WTC11 (cell line): Measurements from ENCODE around the gene TMEM134. TPM values are rescaled to one million over a fixed set of nuclear protein-coding genes. Genes with fewer than 3 reads are reported as not detected.

Experiments used
- ATAC-seq: fragments of 200-7000 bp; cut with Tn5 transposase; 2 replicates; pipeline ENCODE4 v1.10.0; 2021; ENCODE audit warnings: mild to moderate bottlenecking, moderate library complexity
- CTCF ChIA-PET: fragments of 300-600 bp; sonication (Branson Sonifier 250); formaldehyde crosslinking; loops from one replicate; lab custom pipeline; 2021; ENCODE audit warnings: antibody characterized with exemption; lab: Charles Lee
- POLR2A ChIA-PET: fragments of 350-600 bp; sonication (Branson Sonifier 250); formaldehyde crosslinking; loops from one replicate; lab custom pipeline; 2021; ENCODE audit warnings: antibody characterized with exemption; lab: Charles Lee
- DNase-seq: peaks from one replicate; pipeline ENCODE4 v3.0.0; 2021; ENCODE audit warnings: low spot score
- H3K27ac Mint-ChIP-seq: 2 replicates; pipeline ENCODE4 v1.8.0; 2021; ENCODE audit warnings: mixed read lengths
- H3K27me3 Mint-ChIP-seq: 2 replicates; pipeline ENCODE4 v1.8.0; 2021; ENCODE audit warnings: low read depth, mild to moderate bottlenecking, moderate library complexity, mixed read lengths
- H3K36me3 Mint-ChIP-seq: 2 replicates; pipeline ENCODE4 v1.8.0; 2021; ENCODE audit warnings: mixed read lengths
- H3K4me1 Mint-ChIP-seq: 2 replicates; pipeline ENCODE4 v1.8.0; 2022; ENCODE audit warnings: mixed read lengths
- H3K4me3 Mint-ChIP-seq: 2 replicates; pipeline ENCODE4 v1.8.0; 2021; ENCODE audit warnings: mild to moderate bottlenecking, moderate library complexity, mixed read lengths
- H3K9me3 Mint-ChIP-seq: 2 replicates; pipeline ENCODE4 v1.8.0; 2021; ENCODE audit warnings: mixed read lengths
- CDX4 ChIP-seq: fragments of 250-450 bp; sonication (Bioruptor Pico); IDR thresholded peaks from 2 replicates; pipeline ENCODE4 v1.9.0; 2021; ENCODE audit warnings: moderate library complexity, mild to moderate bottlenecking, inconsistent platforms, borderline replicate concordance
- CREB1 ChIP-seq: sonication (generic); formaldehyde crosslinking; IDR thresholded peaks from 2 replicates; pipeline ENCODE4 v1.8.0; 2023; ENCODE audit warnings: mild to moderate bottlenecking, missing genetic modification reagents
- CREM ChIP-seq: sonication (generic); formaldehyde crosslinking; IDR thresholded peaks from 2 replicates; pipeline ENCODE4 v1.8.1; 2022; ENCODE audit warnings: mild to moderate bottlenecking, missing genetic modification reagents, moderate library complexity
- E2F4 ChIP-seq: sonication (generic); formaldehyde crosslinking; IDR thresholded peaks from 2 replicates; pipeline ENCODE4 v1.8.1; 2022; ENCODE audit warnings: low read depth, mild to moderate bottlenecking, moderate library complexity, missing genetic modification reagents, borderline replicate concordance
- EMX1 ChIP-seq: fragments of 250-450 bp; sonication (Bioruptor Pico); IDR thresholded peaks from 2 replicates; pipeline ENCODE4 v1.8.0; 2021; ENCODE audit warnings: mild to moderate bottlenecking
- FOXJ3 ChIP-seq: sonication (generic); formaldehyde crosslinking; IDR thresholded peaks from 2 replicates; pipeline ENCODE4 v1.9.0; 2021; ENCODE audit warnings: missing genetic modification reagents, mild to moderate bottlenecking, borderline replicate concordance
- GABPB1 ChIP-seq: sonication (generic); formaldehyde crosslinking; IDR thresholded peaks from 2 replicates; pipeline ENCODE4 v1.8.1; 2023; ENCODE audit warnings: mild to moderate bottlenecking, missing genetic modification reagents
- JUN ChIP-seq: sonication (generic); formaldehyde crosslinking; IDR thresholded peaks from 2 replicates; pipeline ENCODE4 v1.8.0; 2023; ENCODE audit warnings: mild to moderate bottlenecking, missing genetic modification reagents
- KAT7 ChIP-seq: sonication (generic); formaldehyde crosslinking; IDR thresholded peaks from 2 replicates; pipeline ENCODE4 v1.8.1; 2023; ENCODE audit warnings: missing genetic modification reagents, mild to moderate bottlenecking, borderline replicate concordance
- NFE2L1 ChIP-seq: sonication (generic); formaldehyde crosslinking; IDR thresholded peaks from 2 replicates; pipeline ENCODE4 v1.8.1; 2023; ENCODE audit warnings: missing genetic modification reagents
- NR1H2 ChIP-seq: sonication (generic); formaldehyde crosslinking; IDR thresholded peaks from 2 replicates; pipeline ENCODE4 v1.9.0; 2021; ENCODE audit warnings: mild to moderate bottlenecking, moderate library complexity, missing genetic modification reagents
- PRDM15 ChIP-seq: sonication (generic); formaldehyde crosslinking; IDR thresholded peaks from 2 replicates; pipeline ENCODE4 v1.8.0; 2022; ENCODE audit warnings: missing genetic modification reagents
- PRRX2 ChIP-seq: fragments of 250-450 bp; sonication (Bioruptor Pico); IDR thresholded peaks from 2 replicates; pipeline ENCODE4 v1.8.0; 2021; ENCODE audit warnings: mild to moderate bottlenecking
- RORB ChIP-seq: fragments of 250-450 bp; sonication (Bioruptor Pico); IDR thresholded peaks from 2 replicates; pipeline ENCODE4 v1.9.0; 2021; ENCODE audit warnings: mild to moderate bottlenecking
- TEAD4 ChIP-seq: sonication (generic); formaldehyde crosslinking; IDR thresholded peaks from 2 replicates; pipeline ENCODE4 v1.8.0; 2022; ENCODE audit warnings: mild to moderate bottlenecking, missing genetic modification reagents
- ZBTB21 ChIP-seq: sonication (generic); formaldehyde crosslinking; IDR thresholded peaks from 2 replicates; pipeline ENCODE4 v1.8.1; 2023; ENCODE audit warnings: mild to moderate bottlenecking, missing genetic modification reagents, borderline replicate concordance
- ZMAT4 ChIP-seq: fragments of 250-450 bp; sonication (Bioruptor Pico); IDR thresholded peaks from 2 replicates; pipeline ENCODE4 v1.9.0; 2021; ENCODE audit warnings: mild to moderate bottlenecking
- ZNF121 ChIP-seq: sonication (generic); formaldehyde crosslinking; IDR thresholded peaks from 2 replicates; pipeline ENCODE4 v1.8.0; 2023; ENCODE audit warnings: missing genetic modification reagents
- ZNF281 ChIP-seq: sonication (generic); formaldehyde crosslinking; IDR thresholded peaks from 2 replicates; pipeline ENCODE4 v1.8.0; 2023; ENCODE audit warnings: mild to moderate bottlenecking, missing genetic modification reagents
- ZNF317 ChIP-seq: sonication (generic); formaldehyde crosslinking; IDR thresholded peaks from 2 replicates; pipeline ENCODE4 v1.8.1; 2023; ENCODE audit warnings: low read depth, mild to moderate bottlenecking, moderate library complexity, missing genetic modification reagents, borderline replicate concordance
- ZNF416 ChIP-seq: fragments of 250-450 bp; sonication (Bioruptor Pico); IDR thresholded peaks from 2 replicates; pipeline ENCODE4 v1.9.0; 2021; ENCODE audit warnings: mild to moderate bottlenecking, inconsistent platforms
- ZNF423 ChIP-seq: fragments of 250-450 bp; sonication (Bioruptor Pico); IDR thresholded peaks from 2 replicates; pipeline ENCODE4 v2.1.2; 2022; ENCODE audit warnings: mild to moderate bottlenecking, moderate library complexity
- total RNA-seq: library from RNA; stranded (reverse); gene quantifications from 3 replicates; pipeline ENCODE4 v1.2.3, GENCODE V29; 2021

Gene TMEM134
- total RNA-seq, 1 experiment from 2014 or later = 55.6 TPM

GRCh38 chr11:67516806-67517205 lies 47.8 kb upstream of the TMEM134 start (continued):
- no peak for TF ChIP-seq JUN (CRISPR knock-in tag)
- no peak for TF ChIP-seq E2F4
- no peak for TF ChIP-seq PRRX2 (CRISPR knock-in tag)
- no peak for TF ChIP-seq NR1H2 (CRISPR knock-in tag)
- TF ChIP-seq NFE2L1 (CRISPR knock-in tag) = no peak
- no peak for TF ChIP-seq RORB (CRISPR knock-in tag)
- TF ChIP-seq, all 79 proteins: peak for 0

GRCh38 chr11:67514116-67514515 lies 45.1 kb upstream of the TMEM134 start:
- Mint-ChIP-seq H3K36me3 (no peaks in the 10 kb centered on the region), H3K4me3 (no peak overlapping the region), H3K27ac (no peak overlapping the region), H3K9me3 (no peaks in the 10 kb centered on the region), H3K4me1 (peaks cover 2% of the 10 kb centered on the region), H3K27me3 (peaks cover 26% of the 10 kb centered on the region)
- no peak for DNase-seq
- POLR2A ChIA-PET = no interaction called here
- CTCF ChIA-PET = no interaction called here
- no peak for ATAC-seq
- TF ChIP-seq TEAD4 (CRISPR knock-in tag) (no peak), FOXJ3 (CRISPR knock-in tag) (no peak), CREM (no peak), PRDM15 (CRISPR knock-in tag) (no peak), CREB1 (CRISPR knock-in tag) (no peak), ZNF281 (no peak), EMX1 (CRISPR knock-in tag) (no peak), GABPB1 (CRISPR knock-in tag) (no peak), ZNF423 (no peak), ZBTB21 (no peak), ZMAT4 (CRISPR knock-in tag) (no peak), ZNF416 (no peak), ZNF317 (CRISPR knock-in tag) (no peak), CDX4 (CRISPR knock-in tag) (no peak), KAT7 (CRISPR knock-in tag) (no peak), ZNF121 (CRISPR knock-in tag) (no peak)
